HG02588 (cell line): ENCODE data around the gene CACNA1D.

ENCODE experiments used
- ATAC-seq: cut with Tn5 transposase; IDR thresholded peaks from one replicate; pipeline ENCODE4 v1.9.1; 2021; ENCODE audit warnings: mild to moderate bottlenecking, moderate library complexity; ENCODE audit not compliant: unreplicated experiment

CACNA1D gene

DNA sequence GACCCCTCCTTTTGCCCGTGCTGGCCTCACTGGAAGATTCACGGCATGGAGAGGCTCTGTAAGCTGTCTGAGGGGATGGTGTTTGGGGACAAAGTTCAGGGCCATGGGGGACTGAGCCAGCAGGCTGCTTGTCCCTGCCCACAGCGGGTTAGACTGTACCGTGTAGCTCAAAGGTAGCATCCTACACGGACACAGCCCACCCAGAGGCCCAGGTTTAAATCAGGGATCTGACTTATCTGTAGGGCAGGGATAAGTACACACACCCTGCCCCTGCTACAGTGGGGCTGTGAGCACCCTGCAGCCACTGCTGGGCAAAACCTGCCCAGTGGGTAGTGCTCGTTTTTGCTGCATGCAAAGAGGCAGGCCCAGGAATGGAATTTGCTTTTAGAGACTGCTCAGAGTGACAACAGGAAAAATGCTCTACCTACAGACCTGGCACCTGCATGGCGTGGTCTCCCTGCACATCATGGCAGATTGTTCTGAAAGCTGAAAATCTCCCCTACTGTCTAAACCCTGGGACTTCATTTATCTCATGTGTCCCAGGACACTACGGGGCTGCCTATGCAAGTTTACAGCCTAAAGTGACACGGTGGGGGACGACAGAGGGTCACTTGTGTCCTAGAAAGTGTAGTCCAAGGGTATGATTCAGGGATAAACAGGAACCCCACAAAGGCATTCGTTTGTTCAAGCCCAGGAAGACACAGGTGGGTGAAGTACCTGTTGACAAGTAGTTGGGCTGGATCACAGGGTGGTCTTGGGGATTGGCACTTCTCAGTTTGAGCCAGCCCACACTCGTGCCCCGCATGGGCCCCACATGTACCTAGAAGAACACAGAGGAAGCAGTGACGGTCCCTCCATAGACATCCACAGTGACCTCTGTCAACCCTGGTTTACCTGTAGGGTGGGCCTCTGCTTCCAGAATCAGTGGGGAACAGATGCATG, 324.1 kb downstream of the CACNA1D start:
- no peak for ATAC-seq

DNA sequence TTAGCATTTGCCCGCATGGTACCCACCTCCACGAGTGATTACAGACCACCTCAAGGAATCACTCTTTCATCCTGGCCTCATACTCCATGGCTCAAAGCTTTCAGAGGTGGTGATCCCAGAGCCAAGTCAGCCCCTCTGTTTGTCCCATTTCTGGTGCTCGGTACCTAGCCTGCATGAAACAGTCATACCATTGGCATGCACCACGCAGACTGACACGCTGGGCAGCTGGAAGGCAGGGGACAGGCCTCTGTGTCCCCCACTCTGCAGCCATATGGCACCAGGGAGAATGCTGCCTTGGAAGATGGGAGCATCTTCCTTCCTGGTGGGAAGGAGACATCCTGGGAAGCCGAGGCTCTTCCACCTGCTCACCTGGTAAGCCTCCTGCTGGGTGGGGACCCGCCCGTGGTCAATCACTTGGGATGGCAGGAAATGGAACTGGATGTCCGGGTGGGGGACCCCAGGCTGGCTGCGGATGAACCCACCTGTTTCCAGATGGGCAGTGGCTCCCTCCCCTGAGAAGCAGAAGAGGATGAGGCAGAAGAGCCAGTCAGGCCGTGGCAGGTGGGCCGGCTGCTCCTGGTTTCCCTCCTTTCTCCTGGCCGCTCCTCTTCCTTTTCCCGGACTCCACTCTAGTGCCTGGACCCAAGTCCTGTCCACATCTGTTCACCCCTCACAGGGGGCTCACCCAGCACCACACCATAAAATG, 324.9 kb downstream of the CACNA1D start:
- no peak for ATAC-seq

GRCh38 chr3:53820084-53820483, 325.7 kb downstream of the CACNA1D start:
- ATAC-seq = no peak

GRCh38 chr3:53820756-53821580, 326.6 kb downstream of the CACNA1D start:
- no peak for ATAC-seq

DNA sequence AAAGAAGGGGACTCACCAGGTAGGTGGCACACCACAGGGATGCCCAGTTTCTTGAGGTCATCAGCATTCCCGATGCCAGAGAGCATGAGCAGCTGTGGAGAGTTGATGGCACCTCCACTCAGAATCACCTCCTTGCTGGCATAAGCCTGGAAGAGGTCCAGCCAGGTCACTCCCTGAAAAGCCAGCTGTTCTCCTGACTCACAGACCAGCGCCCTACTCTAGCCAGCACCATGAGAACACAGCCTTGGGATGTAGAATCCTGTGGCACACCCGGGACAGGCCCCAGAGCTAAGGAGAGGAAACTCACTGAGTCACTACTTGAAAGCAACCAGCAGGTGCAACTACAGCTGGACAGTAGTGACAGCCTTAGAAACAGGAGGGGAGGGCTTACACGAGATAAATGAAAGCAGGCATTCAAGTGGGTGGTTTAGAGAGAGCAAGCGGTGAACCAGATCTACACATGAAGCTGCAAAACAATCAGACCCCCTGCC, 327.3 kb downstream of the CACNA1D start:
- no peak for ATAC-seq

DNA sequence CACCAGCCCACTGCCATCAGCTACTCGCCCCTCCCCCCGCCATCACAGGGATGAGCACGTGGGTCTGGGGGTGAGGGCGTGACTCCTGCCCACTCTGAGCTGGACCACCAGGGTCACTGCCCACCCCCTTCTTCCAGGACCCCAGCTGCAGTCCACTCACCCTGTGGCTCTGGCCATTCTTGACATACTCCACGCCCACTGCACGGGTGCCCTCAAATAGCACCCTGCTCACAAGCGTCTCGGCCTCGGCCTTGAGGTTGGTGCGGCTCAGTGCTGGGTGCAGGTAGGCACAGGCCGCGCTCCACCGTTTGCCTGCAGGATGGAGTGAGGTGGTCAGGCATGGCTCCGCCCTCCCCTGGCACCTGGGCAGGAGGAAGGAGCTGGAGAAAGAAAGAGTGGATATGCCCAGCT, 327.9 kb downstream of the CACNA1D start:
- no peak for ATAC-seq

- ATAC-seq = no peak
Observed at GRCh38 chr3:53823026-53823955, 328.9 kb downstream of the CACNA1D start.

- ATAC-seq = no peak
Observed at GRCh38 chr3:53823956-53824657, 329.7 kb downstream of the CACNA1D start.

GRCh38 chr3:53824795-53825194, 330.4 kb downstream of the CACNA1D start:
- ATAC-seq = no peak

DNA sequence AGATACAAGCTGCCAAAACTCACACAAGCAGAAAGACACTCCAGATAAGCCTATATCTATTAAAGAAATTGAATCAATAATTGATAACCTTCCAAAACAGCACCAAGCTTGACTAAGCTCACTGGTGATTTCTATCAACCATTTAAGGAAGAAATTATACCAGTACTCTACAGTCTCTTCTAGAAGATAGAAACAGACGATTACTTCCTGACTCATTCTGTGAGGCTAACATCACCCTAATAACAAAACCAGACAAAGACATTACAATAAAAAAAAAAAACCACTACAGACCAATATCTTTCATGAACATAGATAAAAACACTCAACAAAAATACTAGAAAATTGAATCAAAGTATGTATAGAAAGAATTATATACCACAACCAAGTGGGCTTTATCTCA, 331.6 kb downstream of the CACNA1D start:
- no peak for ATAC-seq

- no peak for ATAC-seq
Observed at GRCh38 chr3:53828581-53828980, 334.2 kb downstream of the CACNA1D start.

GRCh38 chr3:53829605-53830004, 335.2 kb downstream of the CACNA1D start:
- ATAC-seq = no peak

DNA sequence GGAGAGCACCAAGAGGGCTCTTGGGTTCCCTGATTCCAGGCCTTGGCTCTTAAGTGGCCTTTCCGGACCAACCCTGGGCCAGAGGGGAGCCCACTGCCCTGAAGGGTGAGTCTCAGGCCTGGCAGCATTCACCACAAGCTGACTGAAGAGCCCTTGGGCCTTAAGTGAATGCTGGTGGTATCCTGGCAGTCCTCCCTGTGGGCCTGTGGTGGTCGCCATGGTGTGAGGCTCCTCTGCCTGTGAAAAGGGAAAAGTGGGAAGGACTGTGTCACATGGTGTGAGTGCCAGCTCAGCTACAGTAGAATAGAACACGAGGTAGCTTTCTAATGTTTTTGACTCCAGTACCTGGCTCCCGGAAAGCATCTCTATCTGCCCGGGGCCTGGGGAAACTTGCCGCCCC, 336.5 kb downstream of the CACNA1D start:
- no peak for ATAC-seq

- ATAC-seq = no peak
Observed at GRCh38 chr3:53833053-53833645, 338.7 kb downstream of the CACNA1D start.

GRCh38 chr3:53833700-53834099, 339.3 kb downstream of the CACNA1D start:
- ATAC-seq = no peak

DNA sequence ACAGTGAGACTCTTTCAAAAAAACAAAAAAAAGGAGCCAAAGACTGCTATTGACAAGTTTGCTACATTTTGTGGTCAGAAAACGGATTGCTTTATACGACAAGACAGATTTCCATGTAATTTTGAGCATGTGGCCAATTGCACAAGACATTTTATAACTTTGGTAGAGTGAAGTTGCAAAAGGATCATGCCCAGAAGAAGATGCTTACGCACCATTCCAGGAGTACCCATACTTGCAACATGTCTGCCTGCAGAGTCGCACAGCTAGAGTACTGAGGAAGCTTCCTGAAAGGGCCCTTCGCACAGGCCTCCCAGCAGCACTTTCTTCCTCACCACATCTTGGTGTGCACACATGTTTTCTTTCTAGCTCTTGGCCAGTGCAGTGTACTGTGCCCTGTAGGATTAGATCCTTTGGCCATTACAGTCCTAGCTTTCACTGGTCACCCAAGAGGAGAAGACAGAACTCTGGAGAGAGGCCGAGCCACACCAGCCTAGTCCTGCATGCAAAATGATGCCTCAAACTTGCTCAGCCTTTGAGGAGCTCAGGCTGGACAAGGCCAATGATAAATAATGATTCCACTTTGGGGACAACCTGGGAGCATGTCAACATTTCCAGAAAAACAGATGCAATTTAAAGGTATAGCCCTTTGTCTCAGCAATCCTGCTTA, 340.2 kb downstream of the CACNA1D start:
- no peak for ATAC-seq

GRCh38 chr3:53835257-53835656, 340.8 kb downstream of the CACNA1D start:
- no peak for ATAC-seq

- no peak for ATAC-seq
Observed at GRCh38 chr3:53836084-53836872, 341.9 kb downstream of the CACNA1D start.
